Left ventricle myocardium inferior (tissue), 1 donor: Measurements from ENCODE around the gene CALCOCO1. TPM values are rescaled to one million over a fixed set of nuclear protein-coding genes. Genes with fewer than 3 reads are reported as not detected.

Source experiments
- DNase-seq: peaks from one replicate; pipeline ENCODE4 v3.0.0-alpha.2; 2020
- H3K27ac ChIP-seq: fragments of 200-600 bp; replicated peaks from 2 replicates; pipeline ENCODE4 v1.8.0; 2021
- H3K27me3 ChIP-seq: fragments of 200-600 bp; 2 replicates; pipeline ENCODE4 v1.8.0; 2021; ENCODE audit warnings: low read depth
- H3K36me3 ChIP-seq: fragments of 200-600 bp; 2 replicates; pipeline ENCODE4 v1.8.0; 2021
- H3K4me1 ChIP-seq: fragments of 200-600 bp; 2 replicates; pipeline ENCODE4 v1.8.0; 2021
- H3K4me3 ChIP-seq: fragments of 200-600 bp; 2 replicates; pipeline ENCODE4 v1.8.0; 2021; ENCODE audit warnings: mild to moderate bottlenecking, moderate library complexity
- H3K9me3 ChIP-seq: fragments of 200-600 bp; replicated peaks from 2 replicates; pipeline ENCODE4 v1.8.0; 2021
- intact Hi-C: fragments of 100-400 bp; cut with micrococcal nuclease; formaldehyde crosslinking; loops from one replicate; pipeline ENCODE4 v1.11.0; 2022
- total RNA-seq: library from RNA; stranded (reverse); fragmentation: NEBNext Ultra II Directional; extraction: Animal tissue kit (Norgen Biotek cat#: 25700); gene quantifications from one replicate; pipeline ENCODE4 v1.2.1, GENCODE V29; 2021
- TF ChIP-seq, protein P1 (sequence below): fragments of 200-600 bp; IDR thresholded peaks from 2 replicates; pipeline ENCODE4 v1.8.0; 2021; ENCODE audit warnings: antibody characterized with exemption, mild to moderate bottlenecking, borderline replicate concordance
- donor health status: DM: no; HTN: yes; CAD: no; lungs with severe emphysema.

The CALCOCO1 gene
- total RNA-seq, 1 donor from 2014 or later, result 201 TPM

DNA sequence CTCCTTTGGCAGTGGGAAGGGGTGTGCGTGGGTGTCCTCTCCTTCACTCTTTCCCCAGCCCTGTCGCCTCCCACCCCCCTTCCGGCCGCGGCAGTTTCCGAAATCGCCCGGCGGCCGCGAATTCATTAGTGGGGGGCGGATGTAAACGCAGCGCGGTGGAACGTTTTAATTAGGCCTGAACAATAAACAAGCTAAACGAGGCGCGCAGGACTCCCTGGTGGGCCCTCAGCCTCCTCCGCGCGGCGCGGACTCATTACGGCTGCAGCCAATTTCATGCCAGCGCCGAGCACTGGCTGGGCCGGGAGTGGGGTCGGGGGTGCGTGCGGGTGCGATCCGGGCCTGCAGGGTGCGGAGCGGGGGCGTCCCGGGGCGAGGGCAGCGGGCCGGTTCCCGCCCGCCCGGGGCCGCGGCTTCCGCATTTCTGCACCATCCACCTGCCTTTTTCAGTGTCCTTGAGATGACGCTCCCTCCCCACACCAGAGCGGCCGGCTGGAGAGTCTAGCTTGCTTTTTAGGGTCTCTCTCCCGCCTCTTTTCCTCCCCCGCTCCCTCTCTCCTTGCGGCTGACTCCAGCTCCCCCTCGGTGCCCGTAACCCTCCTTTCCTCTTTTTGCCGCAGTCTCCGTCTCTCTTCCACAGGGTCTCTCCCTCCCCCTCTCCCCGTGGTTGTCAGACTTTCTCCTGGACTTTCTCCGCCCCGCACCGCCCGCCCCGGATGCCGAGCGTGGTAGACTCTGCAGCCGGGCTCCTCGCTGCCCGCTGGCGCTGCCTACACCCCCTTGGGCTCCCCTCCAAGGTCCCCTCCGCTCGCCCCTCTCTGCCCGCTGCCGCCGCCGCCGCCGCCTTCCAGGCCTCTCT, 24.3 kb upstream of the CALCOCO1 start, which contains the start of gene CISTR:
Gene CISTR (minus strand): TSS at position 644 of the 856 bp plus-strand sequence.
- Histone ChIP-seq H3K4me1 (peaks cover 34% of the 10 kb centered on the region), H3K27ac (peak within 1 kb of the TSS; percentile 67), H3K27me3 (peaks cover 57% of the 10 kb centered on the region), H3K36me3 (no peaks in the 10 kb centered on the region), H3K4me3 (peak within 1 kb of the TSS; percentile 73), H3K9me3 (no peaks in the 10 kb centered on the region)
- TF ChIP-seq, protein P1, sequence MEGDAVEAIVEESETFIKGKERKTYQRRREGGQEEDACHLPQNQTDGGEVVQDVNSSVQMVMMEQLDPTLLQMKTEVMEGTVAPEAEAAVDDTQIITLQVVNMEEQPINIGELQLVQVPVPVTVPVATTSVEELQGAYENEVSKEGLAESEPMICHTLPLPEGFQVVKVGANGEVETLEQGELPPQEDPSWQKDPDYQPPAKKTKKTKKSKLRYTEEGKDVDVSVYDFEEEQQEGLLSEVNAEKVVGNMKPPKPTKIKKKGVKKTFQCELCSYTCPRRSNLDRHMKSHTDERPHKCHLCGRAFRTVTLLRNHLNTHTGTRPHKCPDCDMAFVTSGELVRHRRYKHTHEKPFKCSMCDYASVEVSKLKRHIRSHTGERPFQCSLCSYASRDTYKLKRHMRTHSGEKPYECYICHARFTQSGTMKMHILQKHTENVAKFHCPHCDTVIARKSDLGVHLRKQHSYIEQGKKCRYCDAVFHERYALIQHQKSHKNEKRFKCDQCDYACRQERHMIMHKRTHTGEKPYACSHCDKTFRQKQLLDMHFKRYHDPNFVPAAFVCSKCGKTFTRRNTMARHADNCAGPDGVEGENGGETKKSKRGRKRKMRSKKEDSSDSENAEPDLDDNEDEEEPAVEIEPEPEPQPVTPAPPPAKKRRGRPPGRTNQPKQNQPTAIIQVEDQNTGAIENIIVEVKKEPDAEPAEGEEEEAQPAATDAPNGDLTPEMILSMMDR, result no peak
- intact Hi-C loops, result no loop called here
- DNase-seq, result no peak

- intact Hi-C loops, result no loop called here
- Histone ChIP-seq H3K36me3 (no peaks in the 10 kb centered on the region), H3K9me3 (no peaks in the 10 kb centered on the region), H3K4me1 (peaks cover 37% of the 10 kb centered on the region), H3K4me3 (peak overlapping the region; percentile 73), H3K27ac (peak overlapping the region; percentile 67), H3K27me3 (peaks cover 57% of the 10 kb centered on the region)
- DNase-seq, result peak; percentile 32
- TF ChIP-seq, protein P1, result no peak
Measured at GRCh38 chr12:53750812-53751335, 23.6 kb upstream of the CALCOCO1 start.

DNA sequence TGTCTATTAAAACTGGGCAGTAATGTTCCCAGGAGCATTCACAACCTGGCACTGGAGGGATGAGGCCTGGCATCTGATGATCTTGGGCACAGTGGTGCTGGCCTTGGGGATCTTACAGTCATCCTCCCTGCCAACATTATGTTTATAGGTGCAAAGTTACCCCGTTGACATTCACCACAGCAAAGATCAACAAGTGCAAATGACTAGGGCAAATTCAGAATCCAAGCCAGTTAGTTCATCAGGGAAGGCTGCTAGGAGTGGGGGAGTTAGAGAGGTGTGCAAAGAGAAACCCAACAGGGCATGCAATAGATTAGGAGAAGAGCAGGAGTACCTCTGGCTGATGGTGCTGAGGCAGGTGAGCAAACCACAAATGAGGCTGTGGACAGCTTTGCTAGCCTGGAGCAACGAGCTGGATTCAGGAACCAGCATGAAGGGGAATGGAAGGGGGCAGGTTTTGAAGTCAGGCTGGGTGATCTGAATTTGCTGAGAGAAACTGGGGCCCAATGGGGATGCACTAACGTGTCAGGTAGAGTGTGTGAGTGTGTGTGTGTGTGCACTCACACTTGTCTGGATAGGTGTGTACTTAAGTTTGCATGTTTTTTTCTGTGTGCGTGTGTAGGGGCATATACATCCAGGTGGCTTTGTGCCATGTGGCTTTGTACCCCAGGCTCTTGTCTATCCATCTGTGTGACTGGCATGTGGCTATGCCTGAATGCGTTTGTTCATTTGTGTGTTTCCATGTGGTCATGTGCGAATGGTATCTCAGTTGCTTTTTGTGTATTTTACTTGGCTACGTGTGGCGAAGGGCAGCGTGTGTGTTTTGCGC, 22.9 kb upstream of the CALCOCO1 start:
- peaks cover 57% of the 10 kb centered on the region for H3K27me3 ChIP-seq
- no peaks in the 10 kb centered on the region for H3K36me3 ChIP-seq
- TF ChIP-seq, protein P1, result no peak
- peak overlapping the region; percentile 73 for H3K4me3 ChIP-seq
- H3K9me3 ChIP-seq, result no peaks in the 10 kb centered on the region
- intact Hi-C loops, result no loop called here
- H3K27ac ChIP-seq, result no peak overlapping the region
- DNase-seq, result no peak
- peaks cover 37% of the 10 kb centered on the region for H3K4me1 ChIP-seq

GRCh38 chr12:53748072-53748840, 21.0 kb upstream of the CALCOCO1 start:
- no peak overlapping the region for H3K4me3 ChIP-seq
- no peaks in the 10 kb centered on the region for H3K36me3 ChIP-seq
- H3K9me3 ChIP-seq, result no peaks in the 10 kb centered on the region
- H3K4me1 ChIP-seq, result peaks cover 29% of the 10 kb centered on the region
- H3K27me3 ChIP-seq, result peaks cover 74% of the 10 kb centered on the region
- TF ChIP-seq, protein P1, result no peak
- H3K27ac ChIP-seq, result no peak overlapping the region
- no peak for DNase-seq
- intact Hi-C loops, result no loop called here

GRCh38 chr12:53747095-53747494, 19.8 kb upstream of the CALCOCO1 start:
- intact Hi-C loops, result no loop called here
- no peak for DNase-seq
- H3K4me1 ChIP-seq, result peaks cover 29% of the 10 kb centered on the region
- H3K27me3 ChIP-seq, result peaks cover 79% of the 10 kb centered on the region
- no peak overlapping the region for H3K27ac ChIP-seq
- H3K9me3 ChIP-seq, result no peaks in the 10 kb centered on the region
- no peaks in the 10 kb centered on the region for H3K36me3 ChIP-seq
- TF ChIP-seq, protein P1, result no peak
- H3K4me3 ChIP-seq, result no peak overlapping the region
